Measurements from ENCODE around the gene MARCHF3.

DNA sequence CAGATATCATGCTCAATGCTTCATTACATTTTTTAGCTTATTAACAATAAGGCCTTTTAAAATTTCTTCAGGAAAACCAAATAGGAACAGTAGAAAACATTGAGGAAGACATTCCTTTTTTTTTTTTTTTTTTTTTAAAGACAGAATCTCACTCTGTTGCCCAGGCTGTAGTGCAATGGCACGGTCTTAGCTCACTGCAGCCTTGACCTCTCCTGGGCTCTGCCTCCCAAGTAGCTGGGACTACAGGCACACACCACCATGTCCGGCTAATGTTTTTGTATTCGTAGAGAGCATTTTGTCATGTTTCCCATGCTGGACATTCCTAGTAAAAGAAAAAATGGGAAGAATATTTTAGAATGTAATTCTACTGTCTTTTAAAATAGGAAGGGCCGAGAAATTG is 193.1 kb downstream of the MARCHF3 start:
- TF ChIP-seq CTBP1 (IDR thresholded peaks at IDR 0.05; ENCODE audit: borderline replicate concordance): no peak
- no peak for TF ChIP-seq FOXK2 (IDR thresholded peaks at IDR 0.05)
- no peak for TF ChIP-seq SP1 (IDR thresholded peaks at IDR 0.05)
- no peak for TF ChIP-seq ELF4 (IDR thresholded peaks at IDR 0.05)
- no peak for TF ChIP-seq FOXA1 (IDR thresholded peaks at IDR 0.05)
- TF ChIP-seq NFRKB (IDR thresholded peaks at IDR 0.05): no peak
- no peak for TF ChIP-seq BHLHE40 (IDR thresholded peaks at IDR 0.05; ENCODE audit: borderline replicate concordance)
- TF ChIP-seq TARDBP (IDR thresholded peaks at IDR 0.05): no peak
- TF ChIP-seq FOXM1 (IDR thresholded peaks at IDR 0.05; ENCODE audit: borderline replicate concordance): no peak
- no peak for TF ChIP-seq ARNT (IDR thresholded peaks at IDR 0.05)
